Endothelial cell of umbilical vein (primary cell): ENCODE measurements around the gene ARHGEF10L. TPM values are rescaled to one million over a fixed set of nuclear protein-coding genes. Genes with fewer than 3 reads are reported as not detected.

Experiments
- BruUV-seq: library from RNA; stranded (reverse); fragments of 400-500 nt; replicated peaks from 2 replicates; lab custom pipeline; 2021; lab: Mats Ljungman, UMichigan
- CTCF ChIA-PET: fragments of 300-600, 350-600 bp; sonication (Branson Sonifier 250); formaldehyde crosslinking; loops from one replicate; lab custom pipeline; 2021; ENCODE audit warnings: antibody characterized with exemption, inconsistent platforms; lab: Charles Lee
- POLR2A ChIA-PET: fragments of 300-600, 350-600 bp; sonication (Branson Sonifier 250); formaldehyde crosslinking; loops from one replicate; lab custom pipeline; 2021; ENCODE audit warnings: antibody characterized with exemption, inconsistent platforms; lab: Charles Lee
- DNase-seq: peaks from one replicate; pipeline ENCODE4 v3.0.0-alpha.2; 2011; ENCODE audit warnings: low read depth, low spot score
- FAIRE-seq: peaks from 2 replicates; lab custom pipeline; 2011; peaks lifted over from hg19 to GRCh38; lab: Jason Lieb, UNC
- H2AFZ ChIP-seq: 2 replicates; pipeline ENCODE4 v1.6.0; 2012; ENCODE audit warnings: low read depth, low read length, control low read depth, inconsistent platforms
- H3K27ac ChIP-seq: 2 replicates; pipeline ENCODE4 v1.5.1; 2011; ENCODE audit warnings: low read depth, mild to moderate bottlenecking, control low read depth, low read length, moderate library complexity; ENCODE audit not compliant: insufficient read depth
- H3K27me3 ChIP-seq, 2 experiments: 2 replicates each; pipeline versions ENCODE4 v1.6.0 to v1.6.1; 2011; ENCODE audit warnings: low read length in 2 of 2, mixed read lengths in 1 of 2; ENCODE audit not compliant: control insufficient read depth in 2 of 2, insufficient read depth in 2 of 2
- H3K36me3 ChIP-seq, 2 experiments: 2 replicates in 1 of 2; 3 replicates in 1 of 2; pipeline ENCODE4 v1.5.1; 2011; ENCODE audit warnings: low read length in 2 of 2, mild to moderate bottlenecking in 1 of 2, moderate library complexity in 1 of 2; ENCODE audit not compliant: control insufficient read depth in 2 of 2, insufficient read depth in 2 of 2; ENCODE audit errors: extremely low read depth in 1 of 2
- H3K4me1 ChIP-seq: 3 replicates; pipeline ENCODE4 v1.5.1; 2011; ENCODE audit warnings: mild to moderate bottlenecking, low read length; ENCODE audit not compliant: control insufficient read depth, insufficient read depth; ENCODE audit errors: extremely low read depth
- H3K4me2 ChIP-seq: 2 replicates; pipeline ENCODE4 v1.6.1; 2011; ENCODE audit warnings: low read length, control low read depth, mixed read lengths; ENCODE audit not compliant: insufficient read depth
- H3K4me3 ChIP-seq, 3 experiments: fragments of 200-600 bp in 1 of 3; sonication (generic), shearing (Covaris generic) in 1 of 3; replicated peaks in 1 of 3; 2 replicates each; pipeline ENCODE4 v1.5.1; 2011 to 2016; ENCODE audit warnings: control low read depth in 3 of 3, low read length in 3 of 3, mild to moderate bottlenecking in 2 of 3, inconsistent platforms in 1 of 3, low read depth in 1 of 3, moderate library complexity in 1 of 3; ENCODE audit not compliant: insufficient read depth in 1 of 3
- H3K79me2 ChIP-seq: 2 replicates; pipeline ENCODE4 v1.6.0; 2012; ENCODE audit warnings: low read length, inconsistent platforms; ENCODE audit not compliant: control insufficient read depth, insufficient read depth
- H3K9ac ChIP-seq: replicated peaks from 2 replicates; pipeline ENCODE3; 2011; ENCODE audit warnings: low read length, control low read depth; ENCODE audit not compliant: insufficient read depth; ENCODE audit errors: extremely low read depth
- H3K9me1 ChIP-seq: replicated peaks from 3 replicates; pipeline ENCODE4 v1.6.0; 2011; ENCODE audit warnings: mild to moderate bottlenecking, low read length; ENCODE audit not compliant: control insufficient read depth, insufficient read depth; ENCODE audit errors: extremely low read depth
- H3K9me3 ChIP-seq: replicated peaks from 2 replicates; pipeline ENCODE4 v1.5.1; 2012; ENCODE audit warnings: low read length, inconsistent platforms; ENCODE audit not compliant: control insufficient read depth, insufficient read depth
- H4K20me1 ChIP-seq: replicated peaks from 2 replicates; pipeline ENCODE3; 2011; ENCODE audit warnings: mild to moderate bottlenecking, low read length; ENCODE audit not compliant: control insufficient read depth, insufficient read depth; ENCODE audit errors: extremely low read depth
- EZH2 ChIP-seq: IDR thresholded peaks from 2 replicates; pipeline ENCODE4 v1.6.1; 2012; ENCODE audit warnings: borderline replicate concordance, low read depth, mild to moderate bottlenecking, moderate library complexity, low read length, inconsistent platforms; ENCODE audit not compliant: severe bottlenecking
- FOS ChIP-seq: IDR thresholded peaks from 2 replicates; pipeline ENCODE4 v1.6.1; 2011; ENCODE audit warnings: mild to moderate bottlenecking, low read length, moderate library complexity, borderline replicate concordance; ENCODE audit not compliant: insufficient read depth
- GATA2 ChIP-seq: IDR thresholded peaks from 2 replicates; pipeline ENCODE4 v1.7.0; 2011; ENCODE audit warnings: low read depth, mild to moderate bottlenecking, moderate library complexity, mixed read lengths, low read length; ENCODE audit not compliant: insufficient read length, insufficient read depth
- JUN ChIP-seq: IDR thresholded peaks from 2 replicates; pipeline ENCODE4 v1.6.1; 2011; ENCODE audit warnings: borderline replicate concordance, low read depth; ENCODE audit not compliant: insufficient read length, insufficient read depth
- MYC ChIP-seq: IDR thresholded peaks from one replicate; pipeline ENCODE4 v1.6.1; 2011; ENCODE audit warnings: mild to moderate bottlenecking, low read depth, low read length
- POLR2A ChIP-seq: IDR thresholded peaks from 2 replicates; pipeline ENCODE4 v1.6.1; 2012; ENCODE audit warnings: low read depth, mild to moderate bottlenecking, control low read depth, low read length
- POLR2AphosphoS5 ChIP-seq: IDR thresholded peaks from 2 replicates; pipeline ENCODE4 v1.6.1; 2012; ENCODE audit warnings: low read depth, mild to moderate bottlenecking, control low read depth, low read length, moderate library complexity; ENCODE audit not compliant: insufficient read depth
- dilution Hi-C: fragments of 300-500 bp; cut with MboI; formaldehyde crosslinking; loops from one replicate; pipeline ENCODE4 v1.15.0; 2019; ENCODE audit warnings: low sequenced_read_pairs; ENCODE audit not compliant: extremely low pct_ligation_motif_present
- intact Hi-C: fragments of 100-400 bp; cut with micrococcal nuclease; formaldehyde crosslinking; loops from one replicate; pipeline ENCODE4 v1.10.0; 2022
- polyA plus RNA-seq, 4 experiments: library from polyadenylated mRNA; depleted of rRNA in 3 of 4; stranded (reverse) in 3 of 4; unstranded in 1 of 4; fragments of >200 nt; gene quantifications; 2 replicates each; pipeline versions ENCODE4 v1.2.1 to v1.2.3, GENCODE V29; 2011 to 2012; ENCODE audit warnings: missing spikeins in 1 of 4
- total RNA-seq: library from RNA; stranded (reverse); gene quantifications from 2 replicates; pipeline ENCODE4 v1.2.3, GENCODE V29; 2021
- TF ChIP-seq, protein P1 (sequence below): IDR thresholded peaks from 2 replicates; pipeline ENCODE4 v1.6.1; 2011; ENCODE audit not compliant: insufficient read depth, insufficient read length
- TF ChIP-seq, protein P2 (sequence below), 2 donors: IDR thresholded peaks; 1 replicate in 1 of 2; 2 replicates in 1 of 2; pipeline ENCODE4 v1.5.1; 2011; ENCODE audit warnings: low read length in 2 of 2, mild to moderate bottlenecking in 2 of 2, moderate library complexity in 2 of 2, control low read depth in 1 of 2, inconsistent platforms in 1 of 2, low read depth in 1 of 2; ENCODE audit not compliant: insufficient read depth in 1 of 2; ENCODE audit errors: extremely low read depth in 1 of 2

Gene ARHGEF10L
- total and polyA plus RNA-seq, 2 donors (not counting 3 experiments of a cell fraction or from before 2014, with no cell fraction given): 1.9 to 5.2 TPM

DNA sequence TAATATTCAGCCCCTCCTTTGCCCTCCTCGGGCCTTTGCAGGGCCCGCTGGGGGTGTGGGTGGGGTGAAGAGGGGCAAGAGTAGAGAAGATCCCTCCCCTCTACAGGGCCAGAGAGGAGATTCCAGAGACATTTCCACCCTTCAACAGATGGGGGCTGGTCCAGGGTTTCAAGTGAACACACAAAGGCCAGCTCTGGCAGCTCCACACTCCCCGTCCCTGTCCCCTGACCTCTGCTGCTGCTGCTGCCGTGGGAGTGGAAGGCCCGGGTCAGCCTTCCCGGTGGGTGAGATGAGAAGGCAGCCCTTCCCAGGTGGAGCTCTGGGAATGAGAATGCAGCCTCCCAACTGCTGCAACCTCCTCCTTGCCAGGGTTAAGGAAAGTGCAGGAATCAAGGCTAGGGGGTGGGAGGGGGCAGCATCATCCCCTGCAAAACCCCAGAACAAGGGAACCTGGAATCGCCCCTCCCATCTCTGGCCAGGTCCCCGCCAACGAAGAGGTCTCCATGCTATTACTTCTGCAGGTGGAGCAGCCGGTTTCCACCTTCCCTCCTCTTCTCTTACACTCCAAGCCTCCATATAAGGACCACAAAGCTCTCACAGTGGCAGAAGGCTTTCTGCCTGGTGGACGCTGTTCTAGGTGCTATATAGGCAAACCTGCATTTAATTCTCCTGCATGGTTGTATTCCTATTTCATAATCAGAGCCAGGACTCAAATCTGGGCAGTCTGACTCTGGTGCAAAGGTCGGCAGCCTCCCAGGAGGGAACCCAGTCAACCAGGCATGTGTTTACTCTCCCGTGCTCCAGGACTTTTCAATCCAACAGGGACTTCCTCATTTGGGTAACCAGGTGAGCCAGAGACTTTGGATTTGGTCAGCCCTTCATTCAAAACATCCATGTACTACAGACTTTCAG lies 22.9 kb upstream of the ARHGEF10L start:
- Histone ChIP-seq H3K9ac (no peak overlapping the region), H3K9me3 (no peaks in the 10 kb centered on the region), H3K9me1 (no peaks in the 10 kb centered on the region), H3K4me1 (no peaks in the 10 kb centered on the region), H4K20me1 (no peaks in the 10 kb centered on the region), H3K36me3 (no peaks in the 10 kb centered on the region), H3K4me3 (no peak overlapping the region), H2AFZ (no peak overlapping the region), H3K27ac (no peak overlapping the region), H3K79me2 (no peaks in the 10 kb centered on the region), H3K27me3 (no peaks in the 10 kb centered on the region), H3K4me2 (no peak overlapping the region)
- DNase-seq: no peak
- TF ChIP-seq, protein P1, sequence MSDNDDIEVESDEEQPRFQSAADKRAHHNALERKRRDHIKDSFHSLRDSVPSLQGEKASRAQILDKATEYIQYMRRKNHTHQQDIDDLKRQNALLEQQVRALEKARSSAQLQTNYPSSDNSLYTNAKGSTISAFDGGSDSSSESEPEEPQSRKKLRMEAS: no peak
- no peak for TF ChIP-seq EZH2
- TF ChIP-seq POLR2AphosphoS5: no peak
- TF ChIP-seq POLR2A: no peak
- no peak for TF ChIP-seq MYC
- TF ChIP-seq, protein P2, sequence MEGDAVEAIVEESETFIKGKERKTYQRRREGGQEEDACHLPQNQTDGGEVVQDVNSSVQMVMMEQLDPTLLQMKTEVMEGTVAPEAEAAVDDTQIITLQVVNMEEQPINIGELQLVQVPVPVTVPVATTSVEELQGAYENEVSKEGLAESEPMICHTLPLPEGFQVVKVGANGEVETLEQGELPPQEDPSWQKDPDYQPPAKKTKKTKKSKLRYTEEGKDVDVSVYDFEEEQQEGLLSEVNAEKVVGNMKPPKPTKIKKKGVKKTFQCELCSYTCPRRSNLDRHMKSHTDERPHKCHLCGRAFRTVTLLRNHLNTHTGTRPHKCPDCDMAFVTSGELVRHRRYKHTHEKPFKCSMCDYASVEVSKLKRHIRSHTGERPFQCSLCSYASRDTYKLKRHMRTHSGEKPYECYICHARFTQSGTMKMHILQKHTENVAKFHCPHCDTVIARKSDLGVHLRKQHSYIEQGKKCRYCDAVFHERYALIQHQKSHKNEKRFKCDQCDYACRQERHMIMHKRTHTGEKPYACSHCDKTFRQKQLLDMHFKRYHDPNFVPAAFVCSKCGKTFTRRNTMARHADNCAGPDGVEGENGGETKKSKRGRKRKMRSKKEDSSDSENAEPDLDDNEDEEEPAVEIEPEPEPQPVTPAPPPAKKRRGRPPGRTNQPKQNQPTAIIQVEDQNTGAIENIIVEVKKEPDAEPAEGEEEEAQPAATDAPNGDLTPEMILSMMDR (IDR thresholded peaks at IDR 0.05; ENCODE audit: extremely low read depth in 1 of 2, insufficient read depth in 1 of 2, low read depth in 1 of 2, low read length in 2 of 2): no peak
- no peak for TF ChIP-seq FOS
- no peak for TF ChIP-seq JUN
- TF ChIP-seq GATA2: no peak
- POLR2A ChIA-PET: no interaction called here
- dilution Hi-C loops: no loop called here
- FAIRE-seq: no peak
- intact Hi-C loops: no loop called here
- CTCF ChIA-PET: interaction anchor here (1.2 kb wide), 1 partner anchor 90 kb away, joined by 7 read pairs; no protein-coding TSS in a partner anchor
- no TSS peak for BruUV-seq
